ENCODE measurements around the gene TPCN2.

TPCN2 gene

GRCh38 chr11:69167130-69167915 lies 118.6 kb downstream of the TPCN2 start:
- peaks cover 2% of the 10 kb centered on the region for H3K9me3 ChIP-seq (ENCODE audit: severe bottlenecking)
- H3K27ac ChIP-seq: no peak overlapping the region
- no peaks in the 10 kb centered on the region for H3K36me3 ChIP-seq
- H3K27me3 ChIP-seq (ENCODE audit: insufficient read depth, low read depth, severe bottlenecking): no peaks in the 10 kb centered on the region
- TF ChIP-seq CTCF (IDR thresholded peaks at IDR 0.05; ENCODE audit: low read depth, low read length): no peak
- no peak overlapping the region for H3K4me3 ChIP-seq (ENCODE audit: low read depth, low read length)
- no peak for DNase-seq

GRCh38 chr11:69167916-69168691 lies 119.4 kb downstream of the TPCN2 start:
- H3K9me3 ChIP-seq (ENCODE audit: severe bottlenecking): peaks cover 2% of the 10 kb centered on the region
- no peak overlapping the region for H3K4me3 ChIP-seq (ENCODE audit: low read depth, low read length)
- TF ChIP-seq CTCF (IDR thresholded peaks at IDR 0.05; ENCODE audit: low read depth, low read length): no peak
- H3K27ac ChIP-seq: no peak overlapping the region
- H3K36me3 ChIP-seq: no peaks in the 10 kb centered on the region
- H3K27me3 ChIP-seq (ENCODE audit: insufficient read depth, low read depth, severe bottlenecking): no peaks in the 10 kb centered on the region
- DNase-seq: no peak

GRCh38 chr11:69169479-69169878 lies 120.7 kb downstream of the TPCN2 start:
- H3K27ac ChIP-seq: no peak overlapping the region
- H3K36me3 ChIP-seq: no peaks in the 10 kb centered on the region
- DNase-seq: no peak
- no peaks in the 10 kb centered on the region for H3K9me3 ChIP-seq (ENCODE audit: severe bottlenecking)
- no peak for TF ChIP-seq CTCF (IDR thresholded peaks at IDR 0.05; ENCODE audit: low read depth, low read length)
- H3K27me3 ChIP-seq (ENCODE audit: insufficient read depth, low read depth, severe bottlenecking): no peaks in the 10 kb centered on the region
- no peak overlapping the region for H3K4me3 ChIP-seq (ENCODE audit: low read depth, low read length)

- no peak overlapping the region for H3K27ac ChIP-seq
- no peaks in the 10 kb centered on the region for H3K27me3 ChIP-seq (ENCODE audit: insufficient read depth, low read depth, severe bottlenecking)
- no peak for TF ChIP-seq CTCF (IDR thresholded peaks at IDR 0.05; ENCODE audit: low read depth, low read length)
- no peaks in the 10 kb centered on the region for H3K9me3 ChIP-seq (ENCODE audit: severe bottlenecking)
- H3K4me3 ChIP-seq (ENCODE audit: low read depth, low read length): no peak overlapping the region
- no peaks in the 10 kb centered on the region for H3K36me3 ChIP-seq
- DNase-seq: peak; percentile 30
Observed at GRCh38 chr11:69170704-69171103, 122.0 kb downstream of the TPCN2 start.

GRCh38 chr11:69171476-69172240 lies 122.9 kb downstream of the TPCN2 start:
- no peak for TF ChIP-seq CTCF (IDR thresholded peaks at IDR 0.05; ENCODE audit: low read depth, low read length)
- no peaks in the 10 kb centered on the region for H3K9me3 ChIP-seq (ENCODE audit: severe bottlenecking)
- no peaks in the 10 kb centered on the region for H3K27me3 ChIP-seq (ENCODE audit: insufficient read depth, low read depth, severe bottlenecking)
- no peak overlapping the region for H3K27ac ChIP-seq
- H3K36me3 ChIP-seq: no peaks in the 10 kb centered on the region
- DNase-seq: no peak
- H3K4me3 ChIP-seq (ENCODE audit: low read depth, low read length): no peak overlapping the region
